GM21717 (cell line): Measurements from ENCODE around the gene MGMT.

Experiments
- ATAC-seq: cut with Tn5 transposase; IDR thresholded peaks from one replicate; pipeline ENCODE4 v1.9.1; 2021; ENCODE audit warnings: mild to moderate bottlenecking, moderate library complexity; ENCODE audit not compliant: unreplicated experiment

The MGMT gene

GRCh38 chr10:129494176-129494575, 27.1 kb downstream of the MGMT start:
- no peak for ATAC-seq

- ATAC-seq: no peak
Observed at GRCh38 chr10:129494740-129495139, 27.7 kb downstream of the MGMT start.

GRCh38 chr10:129495256-129495655, 28.2 kb downstream of the MGMT start:
- ATAC-seq: no peak

- ATAC-seq: no peak
Observed at GRCh38 chr10:129495698-129496097, 28.7 kb downstream of the MGMT start.

- ATAC-seq: no peak
Observed at GRCh38 chr10:129497013-129497412, 30.0 kb downstream of the MGMT start.

- no peak for ATAC-seq
Observed at GRCh38 chr10:129498680-129499079, 31.6 kb downstream of the MGMT start.

- ATAC-seq: no peak
Observed at GRCh38 chr10:129500617-129501339, 33.7 kb downstream of the MGMT start.

GRCh38 chr10:129501652-129502436, 34.8 kb downstream of the MGMT start:
- peak; percentile 83 for ATAC-seq

- ATAC-seq: no peak
Observed at GRCh38 chr10:129502448-129502847, 35.4 kb downstream of the MGMT start.

GRCh38 chr10:129505500-129506075, 38.5 kb downstream of the MGMT start:
- ATAC-seq: no peak

GRCh38 chr10:129506101-129506797, 39.2 kb downstream of the MGMT start:
- no peak for ATAC-seq

- no peak for ATAC-seq
Observed at GRCh38 chr10:129507216-129507889, 40.3 kb downstream of the MGMT start.

- no peak for ATAC-seq
Observed at GRCh38 chr10:129509155-129509554, 42.1 kb downstream of the MGMT start.

GRCh38 chr10:129509835-129510234, 42.8 kb downstream of the MGMT start:
- no peak for ATAC-seq

GRCh38 chr10:129511086-129511485, 44.0 kb downstream of the MGMT start:
- no peak for ATAC-seq

GRCh38 chr10:129511758-129512157, 44.7 kb downstream of the MGMT start:
- ATAC-seq: no peak

GRCh38 chr10:129513312-129513711, 46.3 kb downstream of the MGMT start:
- ATAC-seq: no peak

- ATAC-seq: no peak
Observed at GRCh38 chr10:129514568-129515451, 47.8 kb downstream of the MGMT start.

GRCh38 chr10:129516846-129517679, 50.0 kb downstream of the MGMT start:
- no peak for ATAC-seq
